ENCODE data around the gene MAN2C1.
A peak's percentile ranks its signal among the peaks of the same experiment; 100 is the strongest.

MAN2C1 gene

DNA sequence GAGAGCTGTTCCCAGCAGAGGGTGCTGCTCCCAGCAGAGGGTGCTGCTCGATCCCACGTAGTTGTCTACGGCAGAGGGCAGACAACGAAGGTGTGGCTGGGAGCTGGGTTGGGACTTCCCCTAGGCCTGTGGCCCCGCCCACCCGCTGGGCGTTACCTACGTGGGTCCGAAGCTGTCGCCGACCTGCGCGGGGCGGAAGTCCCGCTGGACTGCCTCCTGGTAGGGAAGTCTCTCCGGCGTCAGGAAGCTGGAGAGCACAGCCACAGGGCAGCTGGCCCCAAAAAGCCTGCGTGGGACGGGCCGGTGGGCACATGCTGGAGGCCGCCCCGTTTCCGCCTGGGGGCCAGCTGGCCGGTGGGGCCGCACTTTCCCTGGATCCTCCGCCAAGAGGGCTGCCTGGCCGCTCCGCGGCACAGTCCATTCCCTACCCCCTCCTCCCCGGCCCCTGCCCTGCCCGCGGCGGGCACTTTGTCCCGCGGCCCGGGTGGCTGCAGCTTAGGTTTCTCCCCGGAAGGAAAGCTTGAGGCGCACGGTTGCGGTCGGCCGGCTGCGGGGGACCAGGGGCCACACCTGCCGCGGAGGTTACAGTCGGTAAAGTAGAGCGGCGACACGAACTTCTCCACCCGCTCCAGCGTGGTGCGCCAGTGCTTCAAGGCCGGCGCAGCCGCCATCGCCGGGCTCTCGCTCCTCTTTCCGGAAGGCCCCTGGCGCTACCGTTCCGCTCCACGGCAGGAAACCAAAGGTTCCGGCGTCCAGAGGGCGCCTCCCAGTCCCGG is at the start of gene MAN2C1:
TSS of gene MAN2C1 (minus strand) at position 695 of the 776 bp plus-strand sequence. CDS start at position 671, 24 bp downstream.
- TF ChIP-seq EZH2phosphoT487 (IDR thresholded peaks at IDR 0.05; ENCODE audit: low read length): no peak
- TF ChIP-seq, protein P1, sequence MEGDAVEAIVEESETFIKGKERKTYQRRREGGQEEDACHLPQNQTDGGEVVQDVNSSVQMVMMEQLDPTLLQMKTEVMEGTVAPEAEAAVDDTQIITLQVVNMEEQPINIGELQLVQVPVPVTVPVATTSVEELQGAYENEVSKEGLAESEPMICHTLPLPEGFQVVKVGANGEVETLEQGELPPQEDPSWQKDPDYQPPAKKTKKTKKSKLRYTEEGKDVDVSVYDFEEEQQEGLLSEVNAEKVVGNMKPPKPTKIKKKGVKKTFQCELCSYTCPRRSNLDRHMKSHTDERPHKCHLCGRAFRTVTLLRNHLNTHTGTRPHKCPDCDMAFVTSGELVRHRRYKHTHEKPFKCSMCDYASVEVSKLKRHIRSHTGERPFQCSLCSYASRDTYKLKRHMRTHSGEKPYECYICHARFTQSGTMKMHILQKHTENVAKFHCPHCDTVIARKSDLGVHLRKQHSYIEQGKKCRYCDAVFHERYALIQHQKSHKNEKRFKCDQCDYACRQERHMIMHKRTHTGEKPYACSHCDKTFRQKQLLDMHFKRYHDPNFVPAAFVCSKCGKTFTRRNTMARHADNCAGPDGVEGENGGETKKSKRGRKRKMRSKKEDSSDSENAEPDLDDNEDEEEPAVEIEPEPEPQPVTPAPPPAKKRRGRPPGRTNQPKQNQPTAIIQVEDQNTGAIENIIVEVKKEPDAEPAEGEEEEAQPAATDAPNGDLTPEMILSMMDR (IDR thresholded peaks at IDR 0.05; ENCODE audit: low read length): peak; percentile 85
- H3K9me3 ChIP-seq (replicated peaks; ENCODE audit: insufficient read depth, low read length): no peaks in the 10 kb centered on the region
- H3K9me2 ChIP-seq (replicated peaks; ENCODE audit: insufficient read depth, low read length): no peaks in the 10 kb centered on the region
- 0 out of 2 replicates have a peak, but pooled peaks cover 7% of the 10 kb centered on the region for H3K36me3 ChIP-seq (replicated peaks; ENCODE audit: insufficient read depth, low read length)
- H4K20me1 ChIP-seq (ENCODE audit: insufficient read depth, low read length): no peaks in the 10 kb centered on the region
- peak within 1 kb of the TSS; percentile 94 for H3K27ac ChIP-seq (ENCODE audit: low read length)
- peak within 1 kb of the TSS; percentile 86 for H3K4me3 ChIP-seq (ENCODE audit: low read length)
- H3K79me2 ChIP-seq (ENCODE audit: low read length): peaks cover 25% of the 10 kb centered on the region
- H2AFZ ChIP-seq (ENCODE audit: low read length): peak within 1 kb of the TSS; percentile 52
- peak; percentile 98 for DNase-seq
- H3F3A ChIP-seq (ENCODE audit: insufficient read depth, low read length): peaks cover 18% of the 10 kb centered on the region
- peak within 1 kb of the TSS; percentile 85 for H3K9ac ChIP-seq (ENCODE audit: low read length)
- H3K4me2 ChIP-seq (ENCODE audit: low read depth, low read length): peak within 1 kb of the TSS; percentile 87
- peaks cover 16% of the 10 kb centered on the region for H3K4me1 ChIP-seq (ENCODE audit: low read length)
- H3K27me3 ChIP-seq (replicated peaks; ENCODE audit: insufficient read depth, low read length): no peaks in the 10 kb centered on the region

DNA sequence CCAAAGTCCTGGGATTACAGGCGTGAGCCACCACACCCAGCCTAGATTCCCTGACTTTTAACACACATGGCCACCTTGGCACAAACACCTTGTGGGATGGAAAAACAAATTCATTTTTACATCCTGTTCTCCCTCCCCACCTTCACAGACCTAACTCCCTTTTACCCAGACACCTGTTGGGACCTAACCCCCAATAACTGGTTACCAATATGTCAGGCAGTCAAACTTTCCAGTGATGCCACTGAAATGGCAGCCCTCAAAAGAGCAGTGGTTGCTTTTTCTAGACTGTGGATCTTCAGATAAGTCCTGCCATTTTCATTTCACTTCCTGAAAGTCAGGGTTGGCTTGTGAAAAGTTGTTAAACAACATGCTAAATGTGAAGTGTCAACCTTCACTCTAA is 48.2 kb upstream of the MAN2C1 start:
- Histone ChIP-seq H2AFZ (ENCODE audit: low read length) (no peak overlapping the region), H3K79me2 (ENCODE audit: low read length) (peaks cover 25% of the 10 kb centered on the region), H3K27ac (ENCODE audit: low read length) (no peak overlapping the region), H3K4me2 (ENCODE audit: low read depth, low read length) (no peak overlapping the region), H3F3A (ENCODE audit: insufficient read depth, low read length) (0 out of 2 replicates have a peak, but pooled peaks cover 4% of the 10 kb centered on the region), H3K4me3 (ENCODE audit: low read length) (no peak overlapping the region), H3K9me3 (replicated peaks; ENCODE audit: insufficient read depth, low read length) (no peaks in the 10 kb centered on the region), H3K9me2 (replicated peaks; ENCODE audit: insufficient read depth, low read length) (no peaks in the 10 kb centered on the region), H4K20me1 (ENCODE audit: insufficient read depth, low read length) (no peaks in the 10 kb centered on the region), H3K27me3 (replicated peaks; ENCODE audit: insufficient read depth, low read length) (no peaks in the 10 kb centered on the region), H3K4me1 (ENCODE audit: low read length) (peaks cover 8% of the 10 kb centered on the region; the same call in 1 of the 2 replicates), H3K9ac (ENCODE audit: low read length) (no peak overlapping the region), H3K36me3 (replicated peaks; ENCODE audit: insufficient read depth, low read length) (peaks cover 20% of the 10 kb centered on the region)
- DNase-seq: no peak
- TF ChIP-seq EZH2 (optimal IDR thresholded peaks at IDR 0.05; ENCODE audit: low read depth, low read length) (no peak), EZH2phosphoT487 (IDR thresholded peaks at IDR 0.05; ENCODE audit: low read length) (no peak)
- TF ChIP-seq, protein P1 (IDR thresholded peaks at IDR 0.05; ENCODE audit: low read length): no peak

DNA sequence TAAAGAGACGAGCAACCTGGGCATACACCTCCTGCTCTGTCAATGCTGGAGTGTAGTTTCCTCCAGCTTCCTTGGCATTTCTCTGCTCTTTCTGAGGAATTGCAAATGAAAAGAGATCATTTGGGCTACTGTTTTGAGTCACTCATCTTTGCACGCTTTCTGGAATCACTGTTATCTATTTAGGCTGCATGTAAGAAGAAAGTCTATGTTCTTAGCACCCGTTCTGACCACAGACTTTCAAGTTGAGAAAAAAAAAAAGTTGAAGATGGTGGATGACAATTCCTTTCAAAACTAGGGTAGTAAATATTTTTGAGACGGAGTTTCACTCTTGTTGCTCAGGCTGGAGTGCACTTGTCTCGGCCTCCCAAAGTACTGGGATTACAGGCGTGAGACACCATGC is 41.8 kb upstream of the MAN2C1 start:
- Histone ChIP-seq H3K36me3 (replicated peaks; ENCODE audit: insufficient read depth, low read length) (peaks cover 15% of the 10 kb centered on the region), H3K4me2 (ENCODE audit: low read depth, low read length) (no peak overlapping the region), H4K20me1 (ENCODE audit: insufficient read depth, low read length) (no peaks in the 10 kb centered on the region), H3K27ac (ENCODE audit: low read length) (no peak overlapping the region), H3K27me3 (replicated peaks; ENCODE audit: insufficient read depth, low read length) (no peaks in the 10 kb centered on the region), H2AFZ (ENCODE audit: low read length) (no peak overlapping the region), H3K79me2 (ENCODE audit: low read length) (peaks cover 14% of the 10 kb centered on the region), H3F3A (ENCODE audit: insufficient read depth, low read length) (no peaks in the 10 kb centered on the region), H3K4me3 (ENCODE audit: low read length) (no peak overlapping the region), H3K9me3 (replicated peaks; ENCODE audit: insufficient read depth, low read length) (no peaks in the 10 kb centered on the region), H3K9ac (ENCODE audit: low read length) (no peak overlapping the region), H3K9me2 (replicated peaks; ENCODE audit: insufficient read depth, low read length) (no peaks in the 10 kb centered on the region), H3K4me1 (ENCODE audit: low read length) (no peaks in the 10 kb centered on the region)
- DNase-seq: no peak
- TF ChIP-seq EZH2 (optimal IDR thresholded peaks at IDR 0.05; ENCODE audit: low read depth, low read length) (no peak), EZH2phosphoT487 (IDR thresholded peaks at IDR 0.05; ENCODE audit: low read length) (no peak)
- TF ChIP-seq, protein P1 (IDR thresholded peaks at IDR 0.05; ENCODE audit: low read length): no peak
